Measurements from ENCODE around the gene TRIM54. TPM values are rescaled to one million over a fixed set of nuclear protein-coding genes. Genes with fewer than 3 reads are reported as not detected.

Gene TRIM54
- total RNA-seq, 1 donor from 2014 or later = not detected

GRCh38 chr2:27243391-27244130 is 38.7 kb upstream of the TRIM54 start:
- TF ChIP-seq CTCF (IDR thresholded peaks at IDR 0.05) = no peak
- no peak for DNase-seq (ENCODE audit: extremely low spot score, unreplicated experiment)
- Mint-ChIP-seq H3K9me3 (ENCODE audit: unreplicated experiment) (no peaks in the 10 kb centered on the region), H3K27ac (ENCODE audit: unreplicated experiment) (no peak overlapping the region), H3K27me3 (ENCODE audit: unreplicated experiment) (no peaks in the 10 kb centered on the region), H3K36me3 (ENCODE audit: unreplicated experiment) (peaks cover 46% of the 10 kb centered on the region), H3K4me1 (ENCODE audit: unreplicated experiment) (no peaks in the 10 kb centered on the region), H3K4me3 (ENCODE audit: unreplicated experiment) (no peak overlapping the region)

GRCh38 chr2:27245116-27245515 is 37.1 kb upstream of the TRIM54 start:
- no peak for TF ChIP-seq CTCF (IDR thresholded peaks at IDR 0.05)
- no peak overlapping the region for H3K4me3 Mint-ChIP-seq (ENCODE audit: unreplicated experiment)
- H3K9me3 Mint-ChIP-seq (ENCODE audit: unreplicated experiment) = no peaks in the 10 kb centered on the region
- no peak overlapping the region for H3K27ac Mint-ChIP-seq (ENCODE audit: unreplicated experiment)
- no peaks in the 10 kb centered on the region for H3K27me3 Mint-ChIP-seq (ENCODE audit: unreplicated experiment)
- H3K4me1 Mint-ChIP-seq (ENCODE audit: unreplicated experiment) = peaks cover 6% of the 10 kb centered on the region
- H3K36me3 Mint-ChIP-seq (ENCODE audit: unreplicated experiment) = peaks cover 38% of the 10 kb centered on the region
- DNase-seq (ENCODE audit: extremely low spot score, unreplicated experiment) = no peak

- Mint-ChIP-seq H3K4me1 (ENCODE audit: unreplicated experiment) (peaks cover 7% of the 10 kb centered on the region), H3K27ac (ENCODE audit: unreplicated experiment) (no peak overlapping the region), H3K27me3 (ENCODE audit: unreplicated experiment) (peaks cover 3% of the 10 kb centered on the region), H3K36me3 (ENCODE audit: unreplicated experiment) (peaks cover 33% of the 10 kb centered on the region), H3K9me3 (ENCODE audit: unreplicated experiment) (no peaks in the 10 kb centered on the region), H3K4me3 (ENCODE audit: unreplicated experiment) (no peak overlapping the region)
- no peak for DNase-seq (ENCODE audit: extremely low spot score, unreplicated experiment)
- TF ChIP-seq CTCF (IDR thresholded peaks at IDR 0.05) = no peak
These were observed 36.6 kb upstream of the TRIM54 start for GRCh38 chr2:27245626-27246025.

GRCh38 chr2:27247893-27248292 is 34.3 kb upstream of the TRIM54 start:
- no peak overlapping the region for H3K4me3 Mint-ChIP-seq (ENCODE audit: unreplicated experiment)
- H3K27ac Mint-ChIP-seq (ENCODE audit: unreplicated experiment) = no peak overlapping the region
- H3K9me3 Mint-ChIP-seq (ENCODE audit: unreplicated experiment) = no peaks in the 10 kb centered on the region
- peaks cover 7% of the 10 kb centered on the region for H3K4me1 Mint-ChIP-seq (ENCODE audit: unreplicated experiment)
- no peak for TF ChIP-seq CTCF (IDR thresholded peaks at IDR 0.05)
- peaks cover 14% of the 10 kb centered on the region for H3K27me3 Mint-ChIP-seq (ENCODE audit: unreplicated experiment)
- no peak for DNase-seq (ENCODE audit: extremely low spot score, unreplicated experiment)
- peaks cover 15% of the 10 kb centered on the region for H3K36me3 Mint-ChIP-seq (ENCODE audit: unreplicated experiment)

- no peaks in the 10 kb centered on the region for H3K9me3 Mint-ChIP-seq (ENCODE audit: unreplicated experiment)
- H3K4me1 Mint-ChIP-seq (ENCODE audit: unreplicated experiment) = peaks cover 7% of the 10 kb centered on the region
- DNase-seq (ENCODE audit: extremely low spot score, unreplicated experiment) = no peak
- H3K27ac Mint-ChIP-seq (ENCODE audit: unreplicated experiment) = no peak overlapping the region
- peaks cover 14% of the 10 kb centered on the region for H3K27me3 Mint-ChIP-seq (ENCODE audit: unreplicated experiment)
- no peak for TF ChIP-seq CTCF (IDR thresholded peaks at IDR 0.05)
- H3K4me3 Mint-ChIP-seq (ENCODE audit: unreplicated experiment) = no peak overlapping the region
- H3K36me3 Mint-ChIP-seq (ENCODE audit: unreplicated experiment) = peaks cover 1% of the 10 kb centered on the region
These were observed 32.9 kb upstream of the TRIM54 start for GRCh38 chr2:27249159-27249890.
